HepG2 (cell line): ENCODE data around the gene CHID1. TPM values are rescaled to one million over a fixed set of nuclear protein-coding genes. Genes with fewer than 3 reads are reported as not detected.

Source experiments
- ATRX ChIP-seq: sonication (generic); formaldehyde crosslinking; IDR thresholded peaks from 2 replicates; pipeline ENCODE4 v1.4.0; 2020; ENCODE audit warnings: missing genetic modification reagents, borderline replicate concordance
- GFI1 ChIP-seq: sonication (generic); formaldehyde crosslinking; IDR thresholded peaks from 2 replicates; pipeline ENCODE4 v1.5.0; 2020; ENCODE audit warnings: missing genetic modification reagents, mild to moderate bottlenecking, borderline replicate concordance
- MNT ChIP-seq: fragments of 450-650 bp; IDR thresholded peaks from 2 replicates; pipeline ENCODE4 v1.6.1; 2016
- POLR2A ChIP-seq, 2 experiments: IDR thresholded peaks; 2 replicates each; pipeline ENCODE4 v1.6.1; 2011; ENCODE audit warnings: low read depth in 2 of 2, low read length in 2 of 2, mild to moderate bottlenecking in 1 of 2, moderate library complexity in 1 of 2; ENCODE audit not compliant: insufficient read depth in 1 of 2
- RAD21 ChIP-seq: fragments of 450-650 bp; formaldehyde crosslinking; IDR thresholded peaks from 2 replicates; pipeline ENCODE4 v1.5.0; 2020; ENCODE audit warnings: mild to moderate bottlenecking
- RBM22 ChIP-seq: fragments of 200-400 bp; formaldehyde crosslinking; optimal IDR thresholded peaks from 2 replicates; pipeline ENCODE3; 2017; ENCODE audit warnings: mild to moderate bottlenecking, low read length, moderate library complexity
- ZNF275 ChIP-seq: sonication (generic); formaldehyde crosslinking; IDR thresholded peaks from 2 replicates; pipeline ENCODE4 v1.8.0; 2022; ENCODE audit warnings: missing genetic modification reagents, mild to moderate bottlenecking, inconsistent platforms, borderline replicate concordance
- ZNF276 ChIP-seq: sonication (generic); formaldehyde crosslinking; IDR thresholded peaks from 2 replicates; pipeline ENCODE4 v1.4.0; 2020; ENCODE audit warnings: mild to moderate bottlenecking, low read depth, missing genetic modification reagents
- ZNF747 ChIP-seq: sonication (generic); formaldehyde crosslinking; IDR thresholded peaks from 2 replicates; pipeline ENCODE4 v1.8.1; 2023; ENCODE audit warnings: missing genetic modification reagents, mild to moderate bottlenecking, borderline replicate concordance
- polyA plus RNA-seq, 8 experiments: library from polyadenylated mRNA; depleted of rRNA in 3 of 8; stranded (reverse) in 7 of 8; unstranded in 1 of 8; fragments of >200 nt; fragmentation: Illumina TruSeq in 4 of 8; extraction: Trizol in 4 of 8; gene quantifications; 2 replicates each; pipeline versions ENCODE4 v1.2.1 to v1.2.3, GENCODE V29; 2011 to 2016; ENCODE audit warnings: low read depth in 4 of 8, missing spikeins in 1 of 8, mixed read lengths in 1 of 8; ENCODE audit not compliant: insufficient read depth in 1 of 8
- total RNA-seq, 5 experiments: library from RNA; depleted of rRNA; stranded (reverse); fragments of >200 nt; fragmentation: Illumina TruSeq; extraction: Trizol; gene quantifications; 2 replicates each; pipeline ENCODE4 v1.2.3, GENCODE V29; 2016; ENCODE audit warnings: low read depth in 1 of 5
- TF ChIP-seq, protein P1 (sequence below): sonication (generic); formaldehyde crosslinking; IDR thresholded peaks from 2 replicates; pipeline ENCODE4 v1.4.0; 2020; ENCODE audit warnings: missing genetic modification reagents
- TF ChIP-seq, protein P2 (sequence below): sonication (generic); formaldehyde crosslinking; IDR thresholded peaks from 2 replicates; pipeline ENCODE4 v1.5.0; 2020; ENCODE audit warnings: missing genetic modification reagents
- TF ChIP-seq, protein P3 (sequence below): sonication (generic); formaldehyde crosslinking; IDR thresholded peaks from 2 replicates; pipeline ENCODE4 v1.8.1; 2023; ENCODE audit warnings: missing genetic modification reagents, inconsistent platforms, borderline replicate concordance
- TF ChIP-seq, protein P4 (sequence below): IDR thresholded peaks from 2 replicates; pipeline ENCODE4 v1.6.1; 2016
- TF ChIP-seq, protein P5 (sequence below): sonication (generic); formaldehyde crosslinking; IDR thresholded peaks from 2 replicates; pipeline ENCODE4 v1.4.0; 2020; ENCODE audit warnings: missing genetic modification reagents

CHID1 gene
- total and polyA plus RNA-seq, 2 of the 13 experiments (the other 11 are each of a cell fraction or from before 2014, with no cell fraction given), result 65.1 to 93.6 TPM

- no peak for TF ChIP-seq ZNF747 (CRISPR knock-in tag)
- TF ChIP-seq, protein P1, sequence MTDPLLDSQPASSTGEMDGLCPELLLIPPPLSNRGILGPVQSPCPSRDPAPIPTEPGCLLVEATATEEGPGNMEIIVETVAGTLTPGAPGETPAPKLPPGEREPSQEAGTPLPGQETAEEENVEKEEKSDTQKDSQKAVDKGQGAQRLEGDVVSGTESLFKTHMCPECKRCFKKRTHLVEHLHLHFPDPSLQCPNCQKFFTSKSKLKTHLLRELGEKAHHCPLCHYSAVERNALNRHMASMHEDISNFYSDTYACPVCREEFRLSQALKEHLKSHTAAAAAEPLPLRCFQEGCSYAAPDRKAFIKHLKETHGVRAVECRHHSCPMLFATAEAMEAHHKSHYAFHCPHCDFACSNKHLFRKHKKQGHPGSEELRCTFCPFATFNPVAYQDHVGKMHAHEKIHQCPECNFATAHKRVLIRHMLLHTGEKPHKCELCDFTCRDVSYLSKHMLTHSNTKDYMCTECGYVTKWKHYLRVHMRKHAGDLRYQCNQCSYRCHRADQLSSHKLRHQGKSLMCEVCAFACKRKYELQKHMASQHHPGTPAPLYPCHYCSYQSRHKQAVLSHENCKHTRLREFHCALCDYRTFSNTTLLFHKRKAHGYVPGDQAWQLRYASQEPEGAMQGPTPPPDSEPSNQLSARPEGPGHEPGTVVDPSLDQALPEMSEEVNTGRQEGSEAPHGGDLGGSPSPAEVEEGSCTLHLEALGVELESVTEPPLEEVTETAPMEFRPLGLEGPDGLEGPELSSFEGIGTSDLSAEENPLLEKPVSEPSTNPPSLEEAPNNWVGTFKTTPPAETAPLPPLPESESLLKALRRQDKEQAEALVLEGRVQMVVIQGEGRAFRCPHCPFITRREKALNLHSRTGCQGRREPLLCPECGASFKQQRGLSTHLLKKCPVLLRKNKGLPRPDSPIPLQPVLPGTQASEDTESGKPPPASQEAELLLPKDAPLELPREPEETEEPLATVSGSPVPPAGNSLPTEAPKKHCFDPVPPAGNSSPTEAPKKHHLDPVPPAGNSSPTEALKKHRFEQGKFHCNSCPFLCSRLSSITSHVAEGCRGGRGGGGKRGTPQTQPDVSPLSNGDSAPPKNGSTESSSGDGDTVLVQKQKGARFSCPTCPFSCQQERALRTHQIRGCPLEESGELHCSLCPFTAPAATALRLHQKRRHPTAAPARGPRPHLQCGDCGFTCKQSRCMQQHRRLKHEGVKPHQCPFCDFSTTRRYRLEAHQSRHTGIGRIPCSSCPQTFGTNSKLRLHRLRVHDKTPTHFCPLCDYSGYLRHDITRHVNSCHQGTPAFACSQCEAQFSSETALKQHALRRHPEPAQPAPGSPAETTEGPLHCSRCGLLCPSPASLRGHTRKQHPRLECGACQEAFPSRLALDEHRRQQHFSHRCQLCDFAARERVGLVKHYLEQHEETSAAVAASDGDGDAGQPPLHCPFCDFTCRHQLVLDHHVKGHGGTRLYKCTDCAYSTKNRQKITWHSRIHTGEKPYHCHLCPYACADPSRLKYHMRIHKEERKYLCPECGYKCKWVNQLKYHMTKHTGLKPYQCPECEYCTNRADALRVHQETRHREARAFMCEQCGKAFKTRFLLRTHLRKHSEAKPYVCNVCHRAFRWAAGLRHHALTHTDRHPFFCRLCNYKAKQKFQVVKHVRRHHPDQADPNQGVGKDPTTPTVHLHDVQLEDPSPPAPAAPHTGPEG, result no peak
- TF ChIP-seq, protein P2, sequence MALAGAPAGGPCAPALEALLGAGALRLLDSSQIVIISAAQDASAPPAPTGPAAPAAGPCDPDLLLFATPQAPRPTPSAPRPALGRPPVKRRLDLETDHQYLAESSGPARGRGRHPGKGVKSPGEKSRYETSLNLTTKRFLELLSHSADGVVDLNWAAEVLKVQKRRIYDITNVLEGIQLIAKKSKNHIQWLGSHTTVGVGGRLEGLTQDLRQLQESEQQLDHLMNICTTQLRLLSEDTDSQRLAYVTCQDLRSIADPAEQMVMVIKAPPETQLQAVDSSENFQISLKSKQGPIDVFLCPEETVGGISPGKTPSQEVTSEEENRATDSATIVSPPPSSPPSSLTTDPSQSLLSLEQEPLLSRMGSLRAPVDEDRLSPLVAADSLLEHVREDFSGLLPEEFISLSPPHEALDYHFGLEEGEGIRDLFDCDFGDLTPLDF, result no peak
- TF ChIP-seq, protein P3, sequence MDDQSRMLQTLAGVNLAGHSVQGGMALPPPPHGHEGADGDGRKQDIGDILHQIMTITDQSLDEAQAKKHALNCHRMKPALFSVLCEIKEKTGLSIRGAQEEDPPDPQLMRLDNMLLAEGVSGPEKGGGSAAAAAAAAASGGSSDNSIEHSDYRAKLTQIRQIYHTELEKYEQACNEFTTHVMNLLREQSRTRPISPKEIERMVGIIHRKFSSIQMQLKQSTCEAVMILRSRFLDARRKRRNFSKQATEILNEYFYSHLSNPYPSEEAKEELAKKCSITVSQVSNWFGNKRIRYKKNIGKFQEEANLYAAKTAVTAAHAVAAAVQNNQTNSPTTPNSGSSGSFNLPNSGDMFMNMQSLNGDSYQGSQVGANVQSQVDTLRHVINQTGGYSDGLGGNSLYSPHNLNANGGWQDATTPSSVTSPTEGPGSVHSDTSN (CRISPR knock-in tag), result no peak
- TF ChIP-seq GFI1 (CRISPR knock-in tag), result no peak
- no peak for TF ChIP-seq ATRX (CRISPR knock-in tag)
- TF ChIP-seq ZNF275 (CRISPR knock-in tag), result no peak
- TF ChIP-seq MNT, result no peak
- TF ChIP-seq RAD21, result no peak
- TF ChIP-seq, protein P4, sequence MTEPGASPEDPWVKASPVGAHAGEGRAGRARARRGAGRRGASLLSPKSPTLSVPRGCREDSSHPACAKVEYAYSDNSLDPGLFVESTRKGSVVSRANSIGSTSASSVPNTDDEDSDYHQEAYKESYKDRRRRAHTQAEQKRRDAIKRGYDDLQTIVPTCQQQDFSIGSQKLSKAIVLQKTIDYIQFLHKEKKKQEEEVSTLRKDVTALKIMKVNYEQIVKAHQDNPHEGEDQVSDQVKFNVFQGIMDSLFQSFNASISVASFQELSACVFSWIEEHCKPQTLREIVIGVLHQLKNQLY (CRISPR knock-in tag), result no peak
- no peak for TF ChIP-seq RBM22
- TF ChIP-seq POLR2A (IDR thresholded peaks at IDR 0.05; ENCODE audit: insufficient read depth in 1 of 2, low read depth in 2 of 2, low read length in 2 of 2), result peak in 1 of 2 experiments; percentile 14; a peak in 1 of 4 replicates
- TF ChIP-seq, protein P5, sequence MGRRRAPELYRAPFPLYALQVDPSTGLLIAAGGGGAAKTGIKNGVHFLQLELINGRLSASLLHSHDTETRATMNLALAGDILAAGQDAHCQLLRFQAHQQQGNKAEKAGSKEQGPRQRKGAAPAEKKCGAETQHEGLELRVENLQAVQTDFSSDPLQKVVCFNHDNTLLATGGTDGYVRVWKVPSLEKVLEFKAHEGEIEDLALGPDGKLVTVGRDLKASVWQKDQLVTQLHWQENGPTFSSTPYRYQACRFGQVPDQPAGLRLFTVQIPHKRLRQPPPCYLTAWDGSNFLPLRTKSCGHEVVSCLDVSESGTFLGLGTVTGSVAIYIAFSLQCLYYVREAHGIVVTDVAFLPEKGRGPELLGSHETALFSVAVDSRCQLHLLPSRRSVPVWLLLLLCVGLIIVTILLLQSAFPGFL (CRISPR knock-in tag), result no peak
- TF ChIP-seq ZNF276 (CRISPR knock-in tag), result no peak
These were observed 71.4 kb downstream of the CHID1 start (continued) for GRCh38 chr11:839280-839623.
